Activated naive CD8-positive, alpha-beta T cell treated with anti-CD3 and anti-CD28 coated beads, Interleukin-2, amount 10 ng/mL, durations not matched to agents 7 days and 5 days (primary cell): ENCODE data around the gene PDF. TPM values are rescaled to one million over a fixed set of nuclear protein-coding genes. Genes with fewer than 3 reads are reported as not detected.

Source experiments
- ATAC-seq: fragments of 150-1000 bp; cut with Tn5 transposase; one replicate; pipeline ENCODE4 v1.10.0; 2021; ENCODE audit warnings: low read depth, moderate library complexity
- POLR2A ChIA-PET: fragments of 350-600 bp; sonication (Branson Sonifier 250); formaldehyde crosslinking; loops from one replicate; lab custom pipeline; 2021; ENCODE audit warnings: antibody characterized with exemption; lab: Charles Lee
- DNase-seq: peaks from one replicate; pipeline ENCODE4 v3.0.0; 2021
- H3K27ac Mint-ChIP-seq: one replicate; pipeline ENCODE4 v1.8.0; 2022; ENCODE audit warnings: mild to moderate bottlenecking, mixed read lengths
- H3K27me3 Mint-ChIP-seq: one replicate; pipeline ENCODE4 v1.8.0; 2022; ENCODE audit warnings: mild to moderate bottlenecking, moderate library complexity, mixed read lengths
- H3K36me3 Mint-ChIP-seq: one replicate; pipeline ENCODE4 v1.8.0; 2021; ENCODE audit warnings: mild to moderate bottlenecking, mixed read lengths
- H3K4me1 Mint-ChIP-seq: one replicate; pipeline ENCODE4 v1.8.0; 2021; ENCODE audit warnings: mixed read lengths
- H3K4me3 Mint-ChIP-seq: one replicate; pipeline ENCODE4 v1.8.0; 2022; ENCODE audit warnings: mild to moderate bottlenecking, moderate library complexity, mixed read lengths
- H3K9me3 Mint-ChIP-seq: one replicate; pipeline ENCODE4 v1.8.0; 2021; ENCODE audit warnings: mixed read lengths
- total RNA-seq, 2 experiments: library from RNA; stranded (reverse); gene quantifications; one replicate each; pipeline ENCODE4 v1.2.3, GENCODE V29; 2021

PDF gene
- total RNA-seq, 2 experiments from 2014 or later: 12.6 to 14.5 TPM

DNA sequence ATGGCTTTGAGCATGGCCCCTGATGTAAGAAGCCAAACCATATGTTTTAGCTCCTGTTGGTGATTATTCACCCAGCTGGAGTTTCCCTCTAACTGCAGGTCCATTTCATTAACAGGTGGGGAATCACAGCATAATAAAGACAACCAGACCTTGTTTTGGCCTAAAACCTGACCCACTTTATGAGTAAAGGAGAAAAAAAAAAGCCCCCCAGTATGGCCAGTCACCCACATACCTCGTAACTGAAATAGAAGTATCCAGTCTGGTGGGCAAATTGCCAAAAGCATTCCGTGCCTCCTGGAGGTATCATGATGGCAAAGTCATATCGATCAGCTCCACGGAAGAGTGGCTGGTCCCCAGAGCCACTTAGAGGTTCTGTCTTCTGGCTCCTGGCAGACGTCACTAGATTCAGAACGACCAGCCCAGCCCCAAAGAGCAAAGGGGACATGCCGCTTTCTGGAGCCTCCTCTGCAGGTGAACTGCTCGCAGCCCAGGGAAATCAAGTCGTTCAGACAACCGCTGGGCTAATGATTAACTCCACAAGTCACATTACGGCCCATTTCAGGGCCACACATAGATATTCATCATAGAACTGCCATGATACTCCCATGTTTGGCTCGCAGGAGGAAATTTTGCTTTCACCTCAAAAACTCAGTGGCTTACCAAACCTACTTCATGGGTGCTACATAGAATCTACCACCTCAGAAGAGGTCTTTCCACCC lies 21.1 kb upstream of the PDF start, which contains the start of gene TMED6:
Gene TMED6, minus strand, starts transcription at position 478 of the 719 bp plus-strand sequence. Its CDS starts 33 bp downstream, at position 445.
- no peak within 1 kb of the TSS for H3K4me3 Mint-ChIP-seq
- ATAC-seq: no peak

DNA sequence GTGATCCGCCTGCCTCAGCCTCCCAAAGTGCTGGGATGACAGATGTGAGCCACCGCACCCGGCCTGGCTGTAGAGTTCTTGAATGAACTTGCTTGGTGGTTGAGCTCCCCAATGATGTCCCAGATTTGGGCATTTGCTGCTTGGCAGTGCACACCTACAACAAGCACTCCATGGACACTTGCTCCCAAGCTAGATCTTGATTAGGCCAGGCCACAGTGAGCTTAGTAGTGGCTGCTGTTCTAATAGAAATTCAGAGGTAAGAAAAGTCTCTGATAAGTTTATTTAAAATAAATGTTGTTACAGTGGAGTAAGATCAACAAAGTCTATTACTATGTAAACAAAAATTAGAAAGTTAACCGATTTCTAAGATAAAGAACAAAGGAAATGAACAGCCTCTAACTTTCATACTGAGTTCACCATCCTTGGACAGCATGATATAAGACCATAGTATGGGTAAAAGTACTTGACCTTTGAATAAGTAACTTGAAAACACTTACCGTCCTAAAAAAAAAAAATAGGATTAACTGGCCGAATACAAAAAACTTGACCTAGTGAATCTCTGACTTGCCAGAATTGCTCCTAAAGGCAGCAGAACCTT lies 20.2 kb upstream of the PDF start:
- Mint-ChIP-seq H3K27ac (no peak overlapping the region), H3K36me3 (peaks cover 17% of the 10 kb centered on the region), H3K27me3 (no peaks in the 10 kb centered on the region), H3K4me3 (no peak overlapping the region), H3K9me3 (no peaks in the 10 kb centered on the region), H3K4me1 (no peaks in the 10 kb centered on the region)
- ATAC-seq: no peak
- POLR2A ChIA-PET: no interaction called here
- DNase-seq: no peak

More for the DNA sequence above, 21.1 kb upstream of the PDF start, which contains the start of gene TMED6:
- peaks cover 17% of the 10 kb centered on the region for H3K36me3 Mint-ChIP-seq
- no peaks in the 10 kb centered on the region for H3K27me3 Mint-ChIP-seq
- no peaks in the 10 kb centered on the region for H3K4me1 Mint-ChIP-seq
- POLR2A ChIA-PET: interaction anchor here (1.1 kb wide), 1 partner anchor 12 kb away, joined by 4 read pairs; the partner anchor contains the start of gene COG8
- no peaks in the 10 kb centered on the region for H3K9me3 Mint-ChIP-seq
- DNase-seq: no peak
- H3K27ac Mint-ChIP-seq: no peak within 1 kb of the TSS

DNA sequence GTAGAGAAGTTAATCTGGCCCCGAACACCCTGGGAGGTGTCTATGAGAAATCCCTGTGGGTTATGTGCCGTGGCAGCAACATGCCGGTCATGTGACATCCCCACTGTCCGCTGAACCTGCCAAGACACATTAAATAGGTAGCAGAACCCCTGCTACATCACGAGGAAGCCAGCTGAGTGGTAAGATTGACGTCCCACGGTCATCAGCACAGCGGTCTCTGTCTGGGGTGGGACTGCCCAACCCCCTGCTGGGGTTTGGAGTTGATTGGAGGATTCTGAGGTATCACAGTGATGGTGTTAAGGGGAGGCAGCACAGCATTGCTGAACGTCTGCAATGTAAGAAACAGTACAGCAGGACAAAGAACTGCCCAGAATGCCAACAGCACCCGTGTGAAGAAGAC lies 19.1 kb upstream of the PDF start:
- no peak overlapping the region for H3K27ac Mint-ChIP-seq
- POLR2A ChIA-PET: no interaction called here

DNA sequence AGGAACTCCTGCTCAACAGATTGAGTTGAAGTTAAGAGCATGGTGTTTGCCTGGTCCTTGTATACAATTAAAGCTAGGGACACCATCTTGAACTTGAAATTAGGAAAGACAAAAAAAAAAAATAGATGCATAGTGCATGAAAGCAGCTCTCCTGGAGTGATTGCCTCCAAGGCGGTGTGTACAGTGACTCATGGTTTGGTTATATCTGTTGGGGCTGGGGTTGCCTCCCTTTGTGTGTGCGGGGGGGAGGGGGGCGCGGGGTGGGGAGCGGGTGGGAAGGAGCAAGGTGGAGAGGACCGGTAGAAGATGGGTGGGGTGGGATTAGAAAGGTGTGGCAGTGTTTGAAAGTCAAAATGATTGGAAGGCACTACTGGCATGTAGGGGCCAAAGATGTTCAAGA lies 17.8 kb upstream of the PDF start:
- no peaks in the 10 kb centered on the region for H3K27me3 Mint-ChIP-seq
- DNase-seq (no peak), ATAC-seq (no peak)
- H3K36me3 Mint-ChIP-seq: peaks cover 15% of the 10 kb centered on the region
- POLR2A ChIA-PET: interaction anchor here (0.6 kb wide), 1 partner anchor 483 kb away, joined by 4 read pairs; no protein-coding TSS in a partner anchor
- H3K4me3 Mint-ChIP-seq: no peak overlapping the region
- H3K27ac Mint-ChIP-seq: no peak overlapping the region
- H3K4me1 Mint-ChIP-seq: peaks cover 2% of the 10 kb centered on the region
- no peaks in the 10 kb centered on the region for H3K9me3 Mint-ChIP-seq

More for the DNA sequence above, 19.1 kb upstream of the PDF start:
- no peaks in the 10 kb centered on the region for H3K9me3 Mint-ChIP-seq
- DNase-seq (no peak), ATAC-seq (no peak)
- no peaks in the 10 kb centered on the region for H3K27me3 Mint-ChIP-seq
- H3K4me1 Mint-ChIP-seq: no peaks in the 10 kb centered on the region
- no peak overlapping the region for H3K4me3 Mint-ChIP-seq
- peaks cover 15% of the 10 kb centered on the region for H3K36me3 Mint-ChIP-seq

DNA sequence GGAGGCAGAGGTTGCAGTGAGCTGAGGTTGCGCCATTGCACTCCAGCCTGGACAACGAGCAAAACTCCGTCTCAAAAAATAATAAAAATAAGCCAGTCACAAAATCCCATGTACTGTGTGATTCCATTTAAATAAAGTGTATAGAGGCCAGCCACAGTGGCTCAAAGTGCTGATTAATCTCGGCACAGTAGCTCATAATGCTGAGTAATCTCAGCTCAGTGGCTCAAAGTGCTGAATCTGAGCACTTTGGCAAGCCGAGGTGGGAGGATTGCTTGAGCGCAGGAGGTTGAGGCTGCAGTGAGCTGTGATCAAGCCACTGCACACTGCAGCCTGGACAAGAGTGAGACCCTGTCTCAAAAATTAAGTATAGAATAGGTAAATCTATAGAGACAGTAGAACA lies 16.3 kb upstream of the PDF start:
- Mint-ChIP-seq H3K27me3 (no peaks in the 10 kb centered on the region), H3K27ac (no peak overlapping the region), H3K36me3 (peaks cover 15% of the 10 kb centered on the region), H3K4me3 (no peak overlapping the region), H3K4me1 (peaks cover 6% of the 10 kb centered on the region), H3K9me3 (no peaks in the 10 kb centered on the region)
- no peak for ATAC-seq
- POLR2A ChIA-PET: no interaction called here
- DNase-seq: no peak

DNA sequence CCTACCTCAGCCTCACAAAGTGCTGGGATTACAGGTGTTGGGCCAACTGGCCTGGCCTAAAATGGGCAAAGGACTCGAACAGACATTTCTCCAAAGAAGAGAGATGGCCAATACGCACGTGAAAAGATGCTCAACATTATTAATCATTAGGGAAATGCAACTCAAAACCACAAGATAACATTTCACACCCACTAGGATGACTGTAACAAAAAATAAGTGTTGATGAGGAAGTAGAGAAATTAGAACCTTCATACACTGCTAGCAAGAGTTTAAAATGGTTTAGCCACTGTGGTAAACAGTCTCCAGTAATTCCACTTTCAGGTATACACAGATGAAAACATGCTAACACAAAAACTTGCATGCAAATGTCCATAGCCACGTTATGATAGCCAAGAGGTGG lies 15.5 kb upstream of the PDF start:
- Mint-ChIP-seq H3K27me3 (no peaks in the 10 kb centered on the region), H3K9me3 (no peaks in the 10 kb centered on the region), H3K4me3 (no peak overlapping the region), H3K36me3 (peaks cover 16% of the 10 kb centered on the region), H3K4me1 (peaks cover 12% of the 10 kb centered on the region), H3K27ac (no peak overlapping the region)
- ATAC-seq: no peak
- no peak for DNase-seq
- POLR2A ChIA-PET: no interaction called here

DNA sequence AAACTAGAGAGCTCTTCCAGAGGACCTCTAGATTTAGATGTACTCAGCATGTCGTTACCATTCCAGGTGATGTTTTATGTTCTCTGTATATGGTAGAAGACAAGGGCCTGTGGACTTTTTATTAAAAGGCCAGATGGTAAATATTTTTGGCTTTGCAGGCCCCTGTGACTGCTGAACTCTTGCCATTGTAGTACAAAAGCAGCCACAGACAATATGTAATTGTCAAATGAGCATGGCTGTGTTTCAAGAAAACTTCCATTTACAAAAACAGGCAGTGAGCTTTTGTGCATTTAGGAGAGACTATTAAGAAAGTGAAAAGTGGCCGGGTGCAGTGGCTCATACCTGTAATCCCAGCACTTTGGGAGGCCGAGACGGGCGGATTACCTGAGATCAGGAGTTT lies 13.8 kb upstream of the PDF start:
- H3K4me3 Mint-ChIP-seq: no peak overlapping the region
- POLR2A ChIA-PET: interaction anchor here (0.5 kb wide), 1 partner anchor 8 kb away, joined by 3 read pairs; no protein-coding TSS in a partner anchor
- H3K27ac Mint-ChIP-seq: no peak overlapping the region
- H3K27me3 Mint-ChIP-seq: no peaks in the 10 kb centered on the region
- peaks cover 17% of the 10 kb centered on the region for H3K36me3 Mint-ChIP-seq
- DNase-seq: no peak
- ATAC-seq: no peak
- H3K9me3 Mint-ChIP-seq: no peaks in the 10 kb centered on the region
- H3K4me1 Mint-ChIP-seq: peaks cover 19% of the 10 kb centered on the region

DNA sequence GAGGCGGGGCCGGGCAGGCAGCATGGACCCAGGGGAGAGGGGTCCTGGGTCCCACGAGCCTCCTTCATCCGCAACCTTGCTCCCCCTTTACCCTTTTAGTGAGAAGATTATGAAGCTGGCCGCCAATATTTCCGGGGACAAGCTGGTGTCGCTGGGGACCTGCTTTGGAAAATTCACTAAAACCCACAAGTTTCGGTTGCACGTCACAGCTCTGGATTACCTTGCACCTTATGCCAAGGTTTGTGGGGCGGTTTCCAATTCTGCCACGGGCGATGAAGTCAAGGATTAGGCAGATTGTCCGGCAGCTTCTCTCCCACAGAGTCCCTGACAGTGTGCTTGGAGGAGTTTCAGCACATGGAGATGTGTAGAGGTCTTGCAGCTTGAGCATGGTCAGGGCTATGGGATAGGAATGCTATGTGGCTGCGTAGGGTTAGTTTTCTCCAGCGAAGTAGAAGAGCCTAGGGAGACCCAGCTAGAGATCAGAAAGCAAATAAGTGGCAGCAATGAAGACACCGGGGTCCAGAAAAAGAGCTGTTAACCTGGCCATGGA lies 9.8 kb upstream of the PDF start:
- ATAC-seq (no peak), DNase-seq (no peak)
- Mint-ChIP-seq H3K36me3 (peaks cover 13% of the 10 kb centered on the region), H3K9me3 (no peaks in the 10 kb centered on the region), H3K4me3 (peak overlapping the region; percentile 94), H3K27me3 (no peaks in the 10 kb centered on the region), H3K4me1 (peaks cover 34% of the 10 kb centered on the region), H3K27ac (peak overlapping the region; percentile 96)
- POLR2A ChIA-PET: interaction anchor here (0.6 to 3.0 kb wide), 6 partner anchors 11 to 1098 kb away, joined by 3 to 29 read pairs (median 4); partner anchors contain the start of genes CHTF8, PDF, TERF2 and UTP4

DNA sequence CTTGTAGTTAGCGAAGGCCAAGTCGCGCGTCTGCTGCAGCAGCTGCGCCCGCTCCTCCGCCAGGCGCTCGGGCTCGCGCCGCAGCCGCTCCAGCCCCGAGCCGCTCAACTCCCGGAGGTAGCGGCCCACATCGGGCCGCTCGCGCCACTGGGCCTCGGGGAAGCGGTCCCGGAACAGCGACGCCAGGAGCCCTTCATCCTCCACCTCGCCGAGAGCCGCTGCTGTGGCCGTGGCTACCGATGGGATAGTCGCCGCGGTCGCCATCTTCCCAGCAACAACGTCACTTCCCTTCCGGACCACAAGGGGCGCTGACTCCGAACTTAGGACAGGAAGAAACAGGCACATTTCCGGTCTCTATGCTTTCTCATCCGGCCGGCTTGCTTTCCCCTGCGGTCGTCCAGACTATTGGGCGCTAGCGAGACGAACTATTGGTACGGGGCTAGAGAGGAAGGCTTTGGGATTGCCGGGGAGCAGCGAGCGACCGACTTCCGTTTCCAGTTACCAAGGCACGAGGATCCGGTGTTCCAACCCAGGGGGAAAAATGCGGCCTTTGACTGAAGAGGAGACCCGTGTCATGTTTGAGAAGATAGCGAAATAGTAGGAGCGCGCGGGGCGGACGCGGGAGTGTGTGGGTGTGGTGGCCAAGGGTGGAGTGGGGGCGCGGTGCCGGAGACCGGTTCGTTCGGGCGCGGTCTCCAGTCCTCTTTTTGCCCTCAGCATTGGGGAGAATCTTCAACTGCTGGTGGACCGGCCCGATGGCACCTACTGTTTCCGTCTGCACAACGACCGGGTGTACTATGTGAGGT lies 9.1 kb upstream of the PDF start, which contains the start of the genes COG8 and NIP7:
Gene COG8, minus strand, starts transcription at position 276 of the 806 bp plus-strand sequence. Its CDS starts 12 bp downstream, at position 264.
Gene NIP7, plus strand, starts transcription at position 484 of the 806 bp plus-strand sequence. Its CDS starts 58 bp downstream, at position 542.
- DNase-seq (peak; percentile 90), ATAC-seq (peak; percentile 89)
- H3K4me3 Mint-ChIP-seq: peak within 1 kb of the TSS; percentile 94
- POLR2A ChIA-PET: interaction anchor here (0.7 to 3.0 kb wide), 7 partner anchors 10 to 207 kb away, joined by 3 to 29 read pairs (median 4); partner anchors contain the start of genes PDF, TERF2, TMED6 and UTP4
- peaks cover 18% of the 10 kb centered on the region for H3K36me3 Mint-ChIP-seq
- H3K4me1 Mint-ChIP-seq: peaks cover 34% of the 10 kb centered on the region
- no peaks in the 10 kb centered on the region for H3K27me3 Mint-ChIP-seq
- H3K27ac Mint-ChIP-seq: peak within 1 kb of the TSS; percentile 96
- H3K9me3 Mint-ChIP-seq: no peaks in the 10 kb centered on the region

DNA sequence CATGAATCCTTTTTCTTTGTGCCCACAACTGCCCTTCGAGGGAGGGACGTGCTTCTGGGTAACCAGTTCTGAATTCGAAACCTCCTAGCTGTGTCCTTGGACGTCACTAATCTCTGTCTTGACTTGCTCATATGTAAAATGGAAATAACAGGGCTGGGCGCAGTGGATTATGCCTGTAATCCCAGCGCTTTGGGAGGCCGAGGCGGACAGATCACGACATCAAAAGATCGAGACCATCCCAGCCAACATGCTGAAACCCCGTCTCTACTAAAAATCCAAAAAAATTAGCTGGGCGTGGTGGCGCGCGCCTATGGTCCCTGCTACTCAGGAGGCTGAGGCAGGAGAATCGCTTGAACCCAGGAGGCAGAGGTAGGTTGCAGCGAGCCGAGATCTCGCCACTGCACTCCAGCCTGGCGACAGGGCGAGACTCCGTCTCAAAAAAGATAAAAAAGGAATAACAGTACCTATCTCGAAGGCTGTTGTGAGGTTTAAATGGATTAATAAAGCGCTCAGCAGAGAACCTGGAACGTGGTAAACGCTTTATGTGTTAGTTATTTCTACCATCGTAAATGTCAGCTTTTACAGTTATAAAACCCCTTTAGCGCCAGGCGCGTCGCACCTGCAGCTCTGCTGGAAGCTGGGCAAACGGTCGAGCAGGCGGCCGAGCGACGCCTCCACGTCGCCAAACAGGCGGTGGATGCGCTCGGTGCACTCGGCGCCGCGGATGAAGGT lies 8.3 kb upstream of the PDF start:
- Mint-ChIP-seq H3K9me3 (no peaks in the 10 kb centered on the region), H3K27me3 (no peaks in the 10 kb centered on the region), H3K4me3 (peak overlapping the region; percentile 94), H3K36me3 (peaks cover 23% of the 10 kb centered on the region), H3K4me1 (peaks cover 34% of the 10 kb centered on the region), H3K27ac (peak overlapping the region; percentile 96)
- POLR2A ChIA-PET: interaction anchor here (0.5 to 3.0 kb wide), 8 partner anchors 9 to 1116 kb away, joined by 3 to 29 read pairs (median 3); partner anchors contain the start of genes FCSK, PDF, TMED6 and UTP4
- DNase-seq: no peak
- no peak for ATAC-seq

DNA sequence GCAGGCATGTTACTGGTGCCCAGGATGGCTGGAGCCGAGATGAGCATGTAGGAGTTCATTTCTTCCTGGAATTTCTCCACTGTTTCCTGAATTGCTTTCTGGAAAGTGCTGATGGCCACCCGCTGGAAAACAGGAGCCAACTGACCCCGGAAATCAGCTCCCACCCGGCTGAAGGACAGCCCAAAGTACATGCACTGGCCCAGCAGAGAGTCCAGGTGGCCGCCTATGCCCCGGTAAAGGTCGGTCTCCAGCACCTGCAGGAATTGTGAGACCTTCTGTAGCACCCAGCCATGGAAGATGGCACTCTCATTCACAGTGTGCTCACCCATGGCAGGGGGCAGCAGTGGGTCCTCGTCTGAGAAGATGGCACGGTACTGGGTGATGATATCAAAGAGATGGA lies 4.3 kb upstream of the PDF start:
- POLR2A ChIA-PET: no interaction called here
- Mint-ChIP-seq H3K27me3 (no peaks in the 10 kb centered on the region), H3K4me1 (peaks cover 16% of the 10 kb centered on the region), H3K36me3 (peaks cover 17% of the 10 kb centered on the region), H3K4me3 (no peak overlapping the region), H3K27ac (no peak overlapping the region), H3K9me3 (no peaks in the 10 kb centered on the region)
- no peak for DNase-seq
- no peak for ATAC-seq
